OCI-LY7 (cell line): ENCODE measurements around the gene IFI30. TPM values are rescaled to one million over a fixed set of nuclear protein-coding genes. Genes with fewer than 3 reads are reported as not detected.

Source experiments
- BruUV-seq: library from RNA; stranded (reverse); fragments of 400-500 nt; replicated peaks from 2 replicates; lab custom pipeline; 2021; lab: Mats Ljungman, UMichigan
- CTCF ChIA-PET: fragments of 300-600 bp; sonication (Branson Sonifier 250); formaldehyde crosslinking; loops from one replicate; lab custom pipeline; 2022; ENCODE audit warnings: antibody characterized with exemption; ENCODE audit not compliant: unreplicated experiment; lab: Charles Lee
- POLR2A ChIA-PET: fragments of 300-600 bp; sonication (Branson Sonifier 250); formaldehyde crosslinking; loops from one replicate; lab custom pipeline; 2022; ENCODE audit warnings: antibody characterized with exemption; lab: Charles Lee
- DNase-seq: peaks from one replicate; pipeline ENCODE4 v3.0.0-alpha.2; 2015; ENCODE audit warnings: low spot score
- H2AFZ ChIP-seq: fragments of 200-600 bp; sonication (generic), shearing (Covaris generic); 2 replicates; pipeline ENCODE4 v1.6.1; 2014; ENCODE audit warnings: mild to moderate bottlenecking, antibody characterized with exemption, low read length, moderate library complexity
- H3K27ac ChIP-seq: fragments of 200-600 bp; sonication (generic); 2 replicates; pipeline ENCODE4 v1.5.1; 2014; ENCODE audit warnings: mixed run types, low read depth, mild to moderate bottlenecking, moderate library complexity, low read length, inconsistent platforms; ENCODE audit not compliant: poor library complexity, severe bottlenecking
- H3K36me3 ChIP-seq: fragments of 200-600 bp; sonication (generic); 2 replicates; pipeline ENCODE4 v1.6.1; 2014; ENCODE audit warnings: mild to moderate bottlenecking, antibody characterized with exemption, low read length, moderate library complexity, mixed read lengths; ENCODE audit not compliant: insufficient read depth
- H3K4me1 ChIP-seq: fragments of 200-600 bp; sonication (generic); 2 replicates; pipeline ENCODE4 v1.5.1; 2014; ENCODE audit warnings: mild to moderate bottlenecking, low read length; ENCODE audit not compliant: insufficient read depth, poor library complexity, severe bottlenecking
- H3K4me2 ChIP-seq: fragments of 200-600 bp; sonication (generic); 2 replicates; pipeline ENCODE4 v1.6.1; 2014; ENCODE audit warnings: mild to moderate bottlenecking, low read length
- H3K4me3 ChIP-seq: fragments of 200-600 bp; sonication (generic); 2 replicates; pipeline ENCODE4 v1.5.1; 2014; ENCODE audit warnings: mild to moderate bottlenecking, low read depth, low read length; ENCODE audit not compliant: poor library complexity, severe bottlenecking
- H3K79me2 ChIP-seq: fragments of 200-600 bp; sonication (generic); 2 replicates; pipeline ENCODE4 v1.6.1; 2016; ENCODE audit warnings: low read depth, mild to moderate bottlenecking, low read length, moderate library complexity, mixed read lengths; ENCODE audit not compliant: insufficient read depth
- H3K9me2 ChIP-seq: fragments of 200-600 bp; sonication (generic); 2 replicates; pipeline ENCODE4 v1.6.1; 2016; ENCODE audit warnings: mild to moderate bottlenecking, low read length, mixed read lengths; ENCODE audit not compliant: insufficient read depth
- H3K9me3 ChIP-seq: fragments of 200-600 bp; sonication (generic); 2 replicates; pipeline ENCODE4 v1.6.1; 2014; ENCODE audit warnings: mild to moderate bottlenecking, mixed run types, low read length, mixed read lengths
- H4K20me1 ChIP-seq: fragments of 200-600 bp; sonication (generic); 2 replicates; pipeline ENCODE4 v1.6.1; 2014; ENCODE audit warnings: mild to moderate bottlenecking, antibody characterized with exemption, low read length, moderate library complexity, mixed read lengths; ENCODE audit not compliant: insufficient read depth
- EZH2phosphoT487 ChIP-seq: fragments of 200-600 bp; sonication (generic); IDR thresholded peaks from 2 replicates; pipeline ENCODE4 v1.6.1; 2018; ENCODE audit warnings: low read depth, borderline replicate concordance, mild to moderate bottlenecking, mixed run types, antibody characterized with exemption, low read length, moderate library complexity, mixed read lengths
- intact Hi-C: fragments of 100-400 bp; cut with micrococcal nuclease; formaldehyde crosslinking; loops from one replicate; pipeline ENCODE4 v1.10.0; 2022; ENCODE audit not compliant: unreplicated experiment
- small RNA-seq: library from RNA; depleted of rRNA; stranded (forward); fragments of <200 nt; gene quantifications from one replicate; pipeline ENCODE3, GENCODE V24; 2014
- total RNA-seq, 2 experiments: library from RNA; depleted of rRNA in 1 of 2; stranded (reverse); fragments of >200 nt in 1 of 2; shearing (Covaris generic) in 1 of 2; gene quantifications; 2 replicates each; pipeline ENCODE4 v1.2.3, GENCODE V29; 2014 to 2022
- TF ChIP-seq, protein P1 (sequence below): fragments of 200-600 bp; sonication (generic); conservative IDR thresholded peaks from 2 replicates; pipeline ENCODE4 v1.5.1; 2014; ENCODE audit warnings: mild to moderate bottlenecking, antibody characterized with exemption, low read length, moderate library complexity, mixed read lengths

Gene IFI30
- total RNA-seq, 2 experiments from 2014 or later: 170 to 195 TPM

DNA sequence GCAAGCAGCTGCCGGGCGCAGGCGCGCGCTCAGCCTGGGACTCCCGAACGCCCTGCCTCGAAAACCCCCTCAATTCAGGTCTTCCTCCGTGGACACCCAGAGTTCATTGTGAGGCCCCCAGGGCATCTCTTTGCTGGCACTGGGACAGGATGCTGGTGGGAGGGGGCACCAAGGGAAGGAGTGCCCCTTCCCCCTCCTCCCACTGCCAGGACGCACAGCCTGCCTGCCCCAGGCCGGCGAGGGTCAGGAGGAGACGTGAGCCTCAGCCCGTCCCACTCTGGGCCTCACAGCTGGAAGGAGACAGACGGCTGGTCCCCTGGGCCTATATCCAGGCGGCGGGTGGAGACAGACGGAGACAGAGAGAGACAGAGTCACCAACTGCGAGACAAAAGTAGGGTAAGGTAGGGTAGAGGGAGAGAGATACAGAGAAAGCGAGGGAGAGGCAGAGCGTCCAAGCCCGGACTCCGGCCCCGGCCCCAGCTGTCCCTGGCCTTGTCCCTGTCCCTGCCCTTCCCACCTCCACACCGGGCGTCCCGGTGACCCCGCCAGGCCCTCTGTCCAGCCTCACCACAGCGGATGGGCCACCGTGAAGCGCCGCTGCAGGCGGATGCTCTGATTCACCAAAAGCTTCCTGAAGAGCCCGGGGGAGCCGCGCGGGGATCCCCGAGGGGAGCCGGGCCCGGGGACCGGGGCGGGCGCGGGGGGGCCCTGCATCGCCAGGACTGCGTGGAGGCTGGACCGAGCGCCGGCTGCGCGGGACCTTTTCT, 52.3 kb downstream of the IFI30 start, which contains the start of gene PDE4C:
PDE4C (minus strand) TSS at position 737 of the 767 bp plus-strand sequence; CDS start at position 714, 23 bp downstream.
- H3K27ac ChIP-seq: no peak within 1 kb of the TSS
- H3K9me2 ChIP-seq: no peaks in the 10 kb centered on the region
- H3K36me3 ChIP-seq: no peaks in the 10 kb centered on the region
- no peaks in the 10 kb centered on the region for H4K20me1 ChIP-seq
- no peaks in the 10 kb centered on the region for H3K79me2 ChIP-seq
- no peak within 1 kb of the TSS for H2AFZ ChIP-seq
- intact Hi-C loops: no loop called here
- H3K9me3 ChIP-seq: no peaks in the 10 kb centered on the region
- ChIA-PET CTCF (no interaction called here), POLR2A (interaction anchor here (0.6 kb wide), 1 partner anchor 112 kb away, joined by 3 read pairs; no protein-coding TSS in a partner anchor)
- DNase-seq: no peak
- H3K4me1 ChIP-seq: peaks cover 49% of the 10 kb centered on the region
- H3K4me3 ChIP-seq: no peak within 1 kb of the TSS
- BruUV-seq: no TSS peak
- no peak for TF ChIP-seq EZH2phosphoT487
- TF ChIP-seq, protein P1, sequence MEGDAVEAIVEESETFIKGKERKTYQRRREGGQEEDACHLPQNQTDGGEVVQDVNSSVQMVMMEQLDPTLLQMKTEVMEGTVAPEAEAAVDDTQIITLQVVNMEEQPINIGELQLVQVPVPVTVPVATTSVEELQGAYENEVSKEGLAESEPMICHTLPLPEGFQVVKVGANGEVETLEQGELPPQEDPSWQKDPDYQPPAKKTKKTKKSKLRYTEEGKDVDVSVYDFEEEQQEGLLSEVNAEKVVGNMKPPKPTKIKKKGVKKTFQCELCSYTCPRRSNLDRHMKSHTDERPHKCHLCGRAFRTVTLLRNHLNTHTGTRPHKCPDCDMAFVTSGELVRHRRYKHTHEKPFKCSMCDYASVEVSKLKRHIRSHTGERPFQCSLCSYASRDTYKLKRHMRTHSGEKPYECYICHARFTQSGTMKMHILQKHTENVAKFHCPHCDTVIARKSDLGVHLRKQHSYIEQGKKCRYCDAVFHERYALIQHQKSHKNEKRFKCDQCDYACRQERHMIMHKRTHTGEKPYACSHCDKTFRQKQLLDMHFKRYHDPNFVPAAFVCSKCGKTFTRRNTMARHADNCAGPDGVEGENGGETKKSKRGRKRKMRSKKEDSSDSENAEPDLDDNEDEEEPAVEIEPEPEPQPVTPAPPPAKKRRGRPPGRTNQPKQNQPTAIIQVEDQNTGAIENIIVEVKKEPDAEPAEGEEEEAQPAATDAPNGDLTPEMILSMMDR: no peak
- H3K4me2 ChIP-seq: peak within 1 kb of the TSS; percentile 75

DNA sequence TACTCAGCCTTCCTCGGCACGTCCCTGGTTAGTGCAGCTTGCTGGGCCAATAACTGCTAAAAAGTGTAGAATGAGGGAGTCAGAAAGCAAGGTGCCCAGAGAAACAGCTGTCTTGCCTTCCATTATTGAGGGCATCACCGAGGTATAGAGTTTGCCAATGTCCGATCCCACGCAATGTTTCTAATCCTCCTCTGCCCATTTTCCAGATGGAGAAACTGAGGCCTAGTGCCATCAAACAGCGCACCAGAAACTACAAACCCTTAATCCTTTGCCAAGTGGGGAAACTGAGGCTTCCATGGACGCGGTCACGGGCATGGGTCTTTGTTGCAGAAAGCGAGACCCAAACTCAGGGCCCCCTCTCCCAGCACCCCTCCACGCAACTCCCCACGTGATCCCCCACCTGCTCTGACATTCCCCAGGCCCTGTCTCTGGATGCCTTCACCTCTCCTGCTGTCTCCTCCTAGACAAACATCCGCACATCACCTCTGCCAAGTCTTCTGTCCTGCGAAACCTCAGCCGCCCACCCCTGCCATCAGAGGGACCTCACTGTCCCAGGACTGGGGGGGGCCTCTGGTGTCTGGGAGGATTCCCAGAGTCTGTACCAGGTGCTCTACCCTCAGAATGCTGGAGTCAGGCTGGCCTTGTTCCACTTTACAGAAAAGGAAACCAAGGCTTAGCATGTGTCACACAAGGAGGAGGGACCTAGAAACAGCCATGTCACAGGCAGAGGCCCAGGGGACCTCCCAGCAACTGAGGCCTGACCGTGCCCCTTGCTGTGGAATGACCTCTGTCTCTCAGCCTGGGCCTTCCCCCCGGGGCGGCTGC, 53.6 kb downstream of the IFI30 start:
- no TSS peak for BruUV-seq
- no peaks in the 10 kb centered on the region for H3K36me3 ChIP-seq
- H3K79me2 ChIP-seq: no peaks in the 10 kb centered on the region
- H4K20me1 ChIP-seq: no peaks in the 10 kb centered on the region
- no peaks in the 10 kb centered on the region for H3K9me3 ChIP-seq
- H3K4me2 ChIP-seq: peak overlapping the region; percentile 55
- ChIA-PET CTCF (no interaction called here), POLR2A (no interaction called here)
- H2AFZ ChIP-seq: no peak overlapping the region
- TF ChIP-seq, protein P1: no peak
- TF ChIP-seq EZH2phosphoT487: no peak
- DNase-seq: no peak
- no peak overlapping the region for H3K4me3 ChIP-seq
- no peaks in the 10 kb centered on the region for H3K9me2 ChIP-seq
- intact Hi-C loops: no loop called here
- H3K27ac ChIP-seq: peak overlapping the region; percentile 16
- peaks cover 61% of the 10 kb centered on the region for H3K4me1 ChIP-seq

Small RNAs within 50 kb of the gene (small RNA-seq; reads per million reads assigned to genes)
- not detected for gene IFI30

Other genes starting within 250 kb of the IFI30 start
- gene CCDC124, start 240.8 kb upstream of the IFI30 start, total RNA-seq (2014; rRNA removed; shearing (Covaris generic)): 57.5 and 68.2 TPM in 2 replicates
- 86.8 and 106 TPM in 2 replicates for gene CCDC124, start 240.8 kb upstream of the IFI30 start, total RNA-seq (2022)
- gene KCNN1, start 206.7 kb upstream of the IFI30 start, total RNA-seq (2014; rRNA removed; shearing (Covaris generic)): 0.51 and 1.1 TPM in 2 replicates
- gene KCNN1, start 206.7 kb upstream of the IFI30 start, total RNA-seq (2022): 0.57 and 0.61 TPM in 2 replicates
- gene ARRDC2, start 165.6 kb upstream of the IFI30 start, total RNA-seq (2014; rRNA removed; shearing (Covaris generic)): 27.3 and 30.7 TPM in 2 replicates
- 30.6 and 30.7 TPM in 2 replicates for gene ARRDC2, start 165.6 kb upstream of the IFI30 start, total RNA-seq (2022)
- 6.0 and 7.7 TPM in 2 replicates for gene IL12RB1, start 86.9 kb upstream of the IFI30 start, total RNA-seq (2014; rRNA removed; shearing (Covaris generic))
- 26.0 and 41.7 TPM in 2 replicates for gene IL12RB1, start 86.9 kb upstream of the IFI30 start, total RNA-seq (2022)
- 14.3 and 14.8 TPM in 2 replicates for gene MAST3, start 76.0 kb upstream of the IFI30 start, total RNA-seq (2014; rRNA removed; shearing (Covaris generic))
- 31.0 and 31.4 TPM in 2 replicates for gene MAST3, start 76.0 kb upstream of the IFI30 start, total RNA-seq (2022)
- 1.6 and 3.2 TPM in 2 replicates for gene PIK3R2, start 20.6 kb upstream of the IFI30 start, total RNA-seq (2014; rRNA removed; shearing (Covaris generic))
- gene PIK3R2, start 20.6 kb upstream of the IFI30 start, total RNA-seq (2022): 20.5 and 30.0 TPM in 2 replicates
- 21.9 and 23.7 TPM in 2 replicates for gene MPV17L2, start 19.4 kb downstream of the IFI30 start, total RNA-seq (2014; rRNA removed; shearing (Covaris generic))
- gene MPV17L2, start 19.4 kb downstream of the IFI30 start, total RNA-seq (2022): 18.1 and 22.6 TPM in 2 replicates
- gene RAB3A, start 30.2 kb downstream of the IFI30 start, total RNA-seq (2014; rRNA removed; shearing (Covaris generic)): 2.9 and 4.9 TPM in 2 replicates
- 6.9 and 8.6 TPM in 2 replicates for gene RAB3A, start 30.2 kb downstream of the IFI30 start, total RNA-seq (2022)
- not detected in 2 replicates for gene PDE4C, start 52.6 kb downstream of the IFI30 start, total RNA-seq (2014; rRNA removed; shearing (Covaris generic))
- 0.77 and 1.4 TPM in 2 replicates for gene PDE4C, start 52.6 kb downstream of the IFI30 start, total RNA-seq (2022)
- 0.38 and 3.7 TPM in 2 replicates for gene IQCN, start 100.6 kb downstream of the IFI30 start, total RNA-seq (2014; rRNA removed; shearing (Covaris generic))
- 1.1 and 2.6 TPM in 2 replicates for gene IQCN, start 100.6 kb downstream of the IFI30 start, total RNA-seq (2022)
- gene JUND, start 107.8 kb downstream of the IFI30 start, total RNA-seq (2014; rRNA removed; shearing (Covaris generic)): 138 and 144 TPM in 2 replicates
- gene JUND, start 107.8 kb downstream of the IFI30 start, total RNA-seq (2022): 79.0 and 92.6 TPM in 2 replicates
- gene LSM4, start 149.3 kb downstream of the IFI30 start, total RNA-seq (2014; rRNA removed; shearing (Covaris generic)): 451 and 482 TPM in 2 replicates
- gene LSM4, start 149.3 kb downstream of the IFI30 start, total RNA-seq (2022): 232 and 252 TPM in 2 replicates
- gene PGPEP1, start 166.8 kb downstream of the IFI30 start, total RNA-seq (2014; rRNA removed; shearing (Covaris generic)): 15.2 and 18.9 TPM in 2 replicates
- 44.1 and 54.5 TPM in 2 replicates for gene PGPEP1, start 166.8 kb downstream of the IFI30 start, total RNA-seq (2022)
- gene GDF15, start 212.3 kb downstream of the IFI30 start, total RNA-seq (2014; rRNA removed; shearing (Covaris generic)): 0.80 TPM in 1 of 2 replicates, not detected in the other
- gene GDF15, start 212.3 kb downstream of the IFI30 start, total RNA-seq (2022): not detected in 2 replicates
- gene LRRC25, start 223.8 kb downstream of the IFI30 start, total RNA-seq (2014; rRNA removed; shearing (Covaris generic)): 0.49 and 0.98 TPM in 2 replicates
- gene LRRC25, start 223.8 kb downstream of the IFI30 start, total RNA-seq (2022): 3.2 and 4.1 TPM in 2 replicates
- gene SSBP4, start 245.6 kb downstream of the IFI30 start, total RNA-seq (2014; rRNA removed; shearing (Covaris generic)): 54.8 and 92.9 TPM in 2 replicates
- 97.5 and 117 TPM in 2 replicates for gene SSBP4, start 245.6 kb downstream of the IFI30 start, total RNA-seq (2022)